T-helper 1 cell treated with Interleukin-12 subunit alpha and Interleukin-12 subunit beta and Interleukin-4 antibody, amounts not matched to agents 30 ng/mL and 1 ng/mL, for 36 hours (primary cell): ENCODE data around the gene HECTD1. TPM values are rescaled to one million over a fixed set of nuclear protein-coding genes. Genes with fewer than 3 reads are reported as not detected.
"Not testable (repeated sequence)": the region's sequence is repeated elsewhere in the genome, so short reads cannot be mapped to it uniquely, and the experiment has no call there.

ENCODE experiments used
- intact Hi-C: fragments of 100-400 bp; cut with micrococcal nuclease; formaldehyde crosslinking; loops from one replicate; pipeline ENCODE4 v1.15.1; 2024
- total RNA-seq: library from RNA; stranded (reverse); gene quantifications from 2 replicates; pipeline ENCODE4 v1.2.3, GENCODE V29; 2022

The HECTD1 gene
- total RNA-seq, 1 donor from 2014 or later = 107 TPM

DNA sequence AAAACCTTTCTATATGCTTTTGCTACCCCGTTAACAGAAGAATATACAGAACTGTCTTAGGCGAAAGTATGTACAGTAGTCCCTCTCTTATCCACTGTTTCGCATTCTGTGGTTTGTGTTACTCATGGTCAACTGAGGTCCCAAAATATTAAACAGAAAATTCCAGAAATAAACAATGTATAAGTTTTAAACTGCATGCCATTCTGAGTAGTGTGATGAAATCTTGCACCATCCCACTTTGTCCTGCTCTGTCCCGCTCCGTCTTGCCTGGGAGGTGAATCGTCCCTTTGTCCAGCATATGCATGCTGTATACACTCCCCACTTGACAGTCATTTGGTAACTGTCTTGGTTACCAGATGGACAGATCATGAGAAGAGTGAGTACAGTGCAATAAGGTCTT, 111.3 kb downstream of the HECTD1 start:
- intact Hi-C loops = no loop called here

DNA sequence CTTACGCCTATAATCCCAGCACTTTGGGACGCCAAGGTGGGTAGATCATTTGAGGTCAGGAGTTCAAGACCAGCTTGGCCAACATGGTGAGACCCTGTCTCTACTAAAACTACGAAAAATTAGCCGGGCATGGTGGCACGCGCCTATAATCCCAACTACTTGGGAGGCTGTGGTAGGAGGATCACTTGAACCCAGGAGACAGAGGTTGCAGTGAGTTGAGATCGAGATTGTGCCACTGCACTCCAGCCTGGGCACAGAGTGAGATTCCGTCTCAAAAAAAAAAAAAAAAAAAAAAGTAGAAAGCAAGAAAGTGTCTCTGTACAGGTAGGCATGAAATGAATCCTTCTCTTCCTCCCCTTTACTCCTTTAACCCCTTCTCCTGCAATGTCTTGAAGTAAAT, 111.8 kb downstream of the HECTD1 start:
- intact Hi-C loops = not testable (repeated sequence)

DNA sequence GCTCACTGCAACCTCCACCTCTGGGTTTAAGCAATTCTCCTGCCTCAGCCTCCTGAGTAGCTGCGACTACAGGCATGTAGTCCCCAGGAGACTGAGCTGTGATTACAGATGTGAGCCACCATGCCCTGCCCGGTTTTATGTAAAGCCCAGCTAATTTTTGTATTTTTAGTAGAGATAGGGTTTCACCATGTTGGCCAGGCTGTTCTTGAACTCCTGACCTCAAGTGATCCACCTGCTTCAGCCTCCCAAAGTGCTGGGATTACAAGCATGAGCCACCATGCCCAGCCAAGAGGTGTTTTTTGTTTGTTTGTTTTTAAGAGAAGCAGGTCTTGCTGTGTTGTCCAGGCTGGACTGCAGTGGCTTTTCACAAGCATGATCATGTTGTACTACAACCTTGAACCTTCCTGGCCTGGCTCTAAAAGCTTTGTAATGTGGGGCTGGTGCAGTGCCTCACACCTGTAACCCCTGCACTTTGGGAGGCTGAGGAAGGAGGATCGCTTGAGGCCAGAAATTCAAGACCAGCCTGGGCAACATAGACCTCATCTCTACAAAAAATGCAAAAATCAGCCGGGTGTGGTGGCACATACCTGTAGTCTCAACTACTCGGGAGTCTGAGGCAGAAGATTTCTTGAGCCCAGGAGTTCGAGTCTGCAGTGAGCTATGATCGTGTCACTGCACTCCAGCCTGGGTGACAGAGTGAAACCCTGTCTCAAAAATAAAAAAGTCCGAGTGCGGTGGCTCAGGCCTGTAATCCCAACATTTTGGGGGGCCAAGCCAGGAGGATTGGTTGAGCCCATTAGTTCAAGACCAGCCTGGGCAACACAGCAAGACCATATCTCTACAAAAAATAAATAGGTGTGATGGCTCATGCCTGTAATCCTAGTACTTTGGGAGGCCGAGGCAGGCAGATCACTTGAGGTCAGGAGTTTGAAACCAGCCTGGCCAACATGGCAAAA, 113.4 kb downstream of the HECTD1 start:
- intact Hi-C loops = not testable (repeated sequence)

DNA sequence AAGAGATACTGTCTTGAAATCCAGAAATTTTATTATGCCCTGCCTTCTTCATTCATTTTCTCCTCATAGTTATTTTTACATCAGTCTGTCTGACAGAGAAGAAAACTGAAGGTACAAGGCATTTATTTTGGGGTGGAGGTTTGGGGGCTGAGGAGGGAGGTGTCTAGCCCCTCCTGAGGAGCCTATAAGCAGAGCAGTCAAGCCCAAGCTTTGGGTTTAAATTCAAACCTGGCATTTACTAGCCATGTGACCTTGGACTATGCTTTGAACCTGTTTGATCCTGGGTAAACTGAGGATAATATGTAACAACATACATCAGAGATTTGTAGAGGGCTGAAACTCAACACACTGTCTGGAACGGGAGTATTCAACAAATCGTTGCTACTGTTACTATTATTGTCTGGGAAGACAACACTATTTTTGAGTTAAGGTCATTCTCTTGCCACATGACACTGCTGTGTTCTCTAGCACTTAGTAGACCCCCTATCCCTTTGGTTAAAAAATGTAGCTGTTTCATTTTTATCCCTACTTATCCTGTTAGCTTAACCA, 115.4 kb downstream of the HECTD1 start:
- intact Hi-C loops = no loop called here

DNA sequence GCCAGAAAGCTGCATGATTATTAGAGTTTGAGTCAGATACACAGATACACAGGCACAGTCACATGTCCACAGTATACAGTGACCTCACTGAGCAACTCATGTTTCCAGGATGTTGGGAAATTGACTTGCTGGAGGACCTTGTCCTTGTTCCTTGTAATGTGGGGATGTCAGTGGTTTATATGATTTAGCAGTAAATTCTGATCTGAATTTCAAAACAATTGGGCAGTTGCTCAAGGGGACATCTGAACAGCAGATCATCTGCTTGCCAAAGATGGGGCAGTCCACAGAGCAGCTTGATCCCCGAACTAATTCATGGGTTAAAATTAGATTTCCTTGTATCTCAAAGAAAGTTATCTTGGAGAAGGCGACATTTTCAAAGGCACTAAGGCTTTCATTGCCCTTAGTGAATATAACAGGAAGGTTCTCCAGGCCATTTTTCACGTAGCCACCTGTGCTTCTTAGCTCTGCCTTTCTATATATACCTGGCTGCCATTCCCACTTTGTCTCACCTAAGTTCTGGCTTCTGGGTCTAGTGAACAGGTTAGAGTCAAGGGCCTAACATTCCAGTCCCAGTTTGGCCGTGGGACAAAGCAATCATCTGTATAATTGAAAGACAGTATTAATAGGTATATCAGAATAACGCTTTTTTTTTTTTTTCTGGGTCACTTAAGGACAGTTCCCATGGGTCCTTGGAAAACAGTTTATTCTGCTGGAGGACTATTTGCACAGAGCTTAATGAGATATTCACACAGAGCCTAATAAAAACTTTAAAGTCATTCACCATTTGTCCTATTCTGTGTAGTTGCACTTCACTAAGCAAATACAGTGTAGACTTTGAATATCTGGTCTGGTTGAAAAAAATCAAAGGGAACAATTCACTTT, 116.5 kb downstream of the HECTD1 start:
- intact Hi-C loops = no loop called here

DNA sequence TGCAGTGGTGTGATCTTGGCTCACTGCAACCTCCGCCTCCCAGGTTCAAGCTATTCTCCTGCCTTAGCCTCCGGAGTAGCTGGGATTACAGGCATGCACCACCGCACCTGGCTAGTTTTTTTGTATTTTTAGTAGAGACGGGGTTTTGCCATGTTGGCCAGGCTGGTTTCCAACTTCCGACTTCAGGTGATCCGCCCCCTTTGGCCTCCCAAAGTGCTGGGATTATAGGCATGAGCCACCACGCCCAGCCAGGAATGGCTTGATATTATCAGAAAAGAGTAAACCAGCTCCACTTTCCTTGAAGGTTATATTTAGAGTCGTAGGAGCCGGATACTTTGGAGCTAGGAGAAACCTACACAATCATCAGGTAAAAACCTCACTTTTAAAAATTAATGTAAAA, 121.1 kb downstream of the HECTD1 start:
- intact Hi-C loops = loop anchor here (10.0 kb wide), 1 partner anchor 202 kb away; no protein-coding TSS in a partner anchor

DNA sequence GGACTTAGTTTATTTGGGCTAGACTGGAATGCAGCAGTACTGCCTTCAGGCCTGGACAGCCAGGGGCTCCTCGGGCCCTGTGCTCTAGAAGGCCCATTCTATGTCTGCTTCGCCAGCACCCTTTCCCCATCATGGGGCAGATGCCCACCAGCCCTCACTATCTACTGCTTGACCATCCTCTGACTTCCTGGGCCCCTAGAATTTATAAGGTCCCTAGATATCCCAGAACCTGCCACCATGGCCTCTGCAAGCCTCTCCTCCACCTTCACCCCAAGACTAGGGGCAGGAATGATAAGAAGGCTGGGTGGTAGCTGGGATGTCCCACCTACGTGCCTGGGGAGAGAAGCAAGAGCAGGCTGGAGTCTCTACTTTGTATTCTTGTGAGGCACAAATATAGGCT, 122.6 kb downstream of the HECTD1 start:
- intact Hi-C loops = loop anchor here (10.0 kb wide), 1 partner anchor 200 kb away; no protein-coding TSS in a partner anchor

DNA sequence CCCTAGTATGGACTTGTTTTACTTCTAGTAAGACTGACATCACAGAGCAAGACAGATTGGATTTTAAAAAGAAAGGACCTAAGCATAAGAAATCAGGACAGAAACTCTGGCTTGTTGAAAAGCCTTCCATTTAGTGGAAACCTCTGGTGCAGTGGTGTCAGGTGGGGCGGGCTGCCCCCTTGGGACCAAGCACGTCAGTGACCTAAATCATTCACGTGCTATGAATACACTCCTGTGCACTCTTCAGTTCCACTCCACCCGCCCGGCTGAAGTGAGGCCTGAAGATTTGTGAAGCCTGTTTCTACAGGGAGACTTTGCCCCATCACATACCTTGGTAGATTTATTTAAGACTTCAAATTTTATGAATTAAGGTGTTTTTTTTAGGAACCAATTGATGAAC, 123.2 kb downstream of the HECTD1 start:
- intact Hi-C loops = loop anchor here (10.0 kb wide), 1 partner anchor 200 kb away; no protein-coding TSS in a partner anchor

DNA sequence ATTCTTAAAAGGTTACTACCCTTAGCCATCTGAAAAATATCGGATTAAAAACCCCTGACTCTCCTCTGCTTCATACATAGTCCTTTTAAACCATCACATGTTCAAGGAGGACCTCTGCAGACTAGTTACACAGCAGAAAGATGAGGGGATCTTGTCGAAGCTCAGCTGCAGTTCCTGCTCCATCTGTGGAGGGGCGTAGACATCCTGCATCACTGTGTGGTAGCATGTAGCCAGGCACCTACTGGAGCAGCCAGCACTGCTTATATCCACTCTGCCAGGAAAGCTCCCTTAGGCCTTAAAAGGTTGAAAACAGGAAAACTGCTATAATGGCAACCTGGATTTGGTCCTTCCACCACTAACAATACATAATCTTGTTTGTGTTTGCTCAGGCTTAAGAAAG, 123.8 kb downstream of the HECTD1 start:
- intact Hi-C loops = loop anchor here (10.0 kb wide), 1 partner anchor 199 kb away; no protein-coding TSS in a partner anchor

DNA sequence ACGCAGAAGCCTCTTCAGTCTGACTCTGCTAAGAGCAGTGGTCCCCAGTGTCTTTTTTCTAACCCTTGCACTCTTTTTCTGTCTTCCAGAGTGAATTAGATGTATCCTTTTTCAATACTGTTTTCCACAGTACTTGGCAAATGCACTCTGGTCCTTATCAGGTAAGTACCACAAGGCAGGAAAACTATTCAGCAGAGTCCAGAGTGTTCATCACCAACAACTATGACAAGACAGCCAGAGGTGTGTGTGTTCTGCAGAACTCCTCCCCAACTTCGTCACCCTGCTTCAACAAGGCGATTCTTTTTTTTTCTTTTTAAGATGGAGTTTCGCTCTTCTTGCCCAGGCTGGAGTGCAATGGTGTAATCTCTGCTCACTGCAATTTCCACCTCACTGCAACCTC, 127.1 kb downstream of the HECTD1 start:
- intact Hi-C loops = loop anchor here (10.0 kb wide), 1 partner anchor 196 kb away; no protein-coding TSS in a partner anchor

DNA sequence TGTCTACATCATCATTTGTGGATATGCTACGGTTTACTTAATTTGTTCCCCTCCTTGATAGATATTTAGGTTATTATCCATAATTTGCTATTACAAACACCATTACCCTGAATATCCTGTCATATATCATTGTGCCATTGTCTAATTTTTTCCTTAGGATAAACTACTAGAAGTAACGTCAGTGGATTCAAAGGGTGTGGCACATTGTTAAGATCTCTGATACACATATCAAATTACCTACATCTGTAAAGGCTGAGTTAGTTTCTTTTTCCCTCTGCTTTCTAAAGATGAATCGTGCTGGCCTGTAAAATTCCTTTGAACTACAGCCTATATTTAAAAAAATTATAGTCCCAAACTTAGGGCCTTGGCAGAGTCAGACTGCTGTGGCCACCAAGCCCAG, 127.5 kb downstream of the HECTD1 start:
- intact Hi-C loops = loop anchor here (10.0 kb wide), 1 partner anchor 195 kb away; no protein-coding TSS in a partner anchor

DNA sequence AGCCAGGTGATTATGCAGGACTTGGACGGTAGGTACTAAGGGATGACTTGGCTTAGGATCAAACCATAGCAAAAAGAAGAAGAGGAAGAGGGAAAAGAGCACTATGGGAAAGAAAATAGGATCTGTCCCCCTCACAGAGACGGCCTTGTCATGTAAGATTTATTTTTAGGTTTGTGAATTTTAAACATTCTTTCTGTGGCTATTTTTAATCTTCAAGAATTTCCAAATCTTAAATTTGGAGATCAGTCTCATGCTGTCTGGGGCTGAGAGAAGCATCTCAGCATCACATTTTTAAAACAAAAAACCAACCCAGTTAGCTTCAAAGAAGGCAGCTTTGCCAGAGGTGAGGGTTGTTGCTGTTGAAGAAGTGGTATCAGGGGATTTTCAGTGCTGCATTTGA, 128.8 kb downstream of the HECTD1 start:
- intact Hi-C loops = no loop called here

DNA sequence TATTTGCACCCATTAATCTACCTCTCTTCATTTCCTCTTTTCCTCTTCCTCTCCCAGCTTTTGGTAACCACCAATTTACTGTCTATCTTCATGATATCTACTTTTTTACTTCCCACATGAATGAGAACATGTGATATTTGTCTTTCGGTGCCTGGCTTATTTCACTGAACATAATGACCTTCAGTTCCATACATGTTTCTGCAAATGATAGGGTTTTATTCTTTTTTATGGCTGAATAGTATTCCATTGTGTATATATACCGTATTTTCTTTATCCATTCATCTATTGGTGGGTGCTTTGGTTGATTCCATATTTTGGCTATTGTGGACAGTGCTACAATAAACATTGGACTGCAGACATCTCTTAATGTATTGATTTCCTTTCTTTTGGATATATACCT, 132.4 kb downstream of the HECTD1 start:
- intact Hi-C loops = no loop called here

DNA sequence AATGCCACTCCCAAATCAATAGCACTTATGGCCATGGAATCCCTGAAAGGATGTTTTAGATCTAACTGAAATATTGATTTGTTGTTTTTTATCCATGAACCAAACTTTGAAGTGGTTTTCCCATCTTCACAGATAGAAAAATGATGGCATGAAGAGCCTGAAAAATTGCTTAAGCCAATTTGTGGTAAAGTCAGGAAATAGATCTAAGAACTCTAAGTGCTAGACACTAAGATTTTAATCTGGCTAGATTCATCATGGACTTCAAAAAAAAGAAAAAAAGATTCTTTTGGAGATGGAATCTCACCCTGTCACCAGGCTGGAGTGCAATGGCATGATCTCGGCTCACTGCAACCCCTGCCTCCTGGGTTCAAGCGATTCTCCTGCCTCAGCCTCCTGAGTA, 136.4 kb downstream of the HECTD1 start:
- intact Hi-C loops = no loop called here

DNA sequence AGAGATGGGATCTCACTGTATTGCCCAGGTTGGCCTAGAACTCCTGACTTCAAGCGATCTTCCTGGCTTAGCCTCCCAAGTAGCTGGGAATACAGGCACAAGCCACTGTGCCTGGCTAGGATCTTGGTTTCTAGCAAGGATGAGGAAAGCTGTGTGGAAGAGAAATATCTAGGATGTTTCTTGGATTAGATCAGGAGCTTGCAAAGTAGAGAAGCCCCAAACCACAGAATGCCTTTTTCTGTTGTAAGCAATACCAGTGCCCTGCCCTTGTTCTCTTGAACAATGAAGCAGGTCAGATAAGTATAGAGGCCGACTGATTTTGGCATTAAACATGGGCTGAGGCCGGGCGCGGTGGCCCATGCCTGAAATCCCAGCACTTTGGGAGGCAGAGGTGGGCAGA, 137.2 kb downstream of the HECTD1 start:
- intact Hi-C loops = no loop called here

DNA sequence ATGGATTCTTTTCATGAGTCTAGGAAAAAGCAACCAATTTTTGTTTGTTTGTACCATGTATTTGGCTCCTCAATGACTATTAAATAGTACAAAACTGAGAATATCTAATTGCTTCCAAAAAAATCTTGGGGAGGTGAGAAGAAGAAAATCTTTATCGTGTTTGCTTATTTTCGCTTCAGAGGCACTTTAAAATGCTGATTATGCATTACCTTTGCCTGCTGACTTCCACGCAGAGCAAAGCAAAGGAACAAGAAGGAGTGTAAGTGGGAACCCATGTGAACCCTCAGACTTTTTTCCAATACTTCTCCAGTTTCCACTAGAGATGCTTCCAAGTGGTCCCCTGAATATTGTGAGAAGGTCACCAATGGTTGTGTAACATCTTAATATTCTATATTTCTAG, 138.2 kb downstream of the HECTD1 start:
- intact Hi-C loops = no loop called here

DNA sequence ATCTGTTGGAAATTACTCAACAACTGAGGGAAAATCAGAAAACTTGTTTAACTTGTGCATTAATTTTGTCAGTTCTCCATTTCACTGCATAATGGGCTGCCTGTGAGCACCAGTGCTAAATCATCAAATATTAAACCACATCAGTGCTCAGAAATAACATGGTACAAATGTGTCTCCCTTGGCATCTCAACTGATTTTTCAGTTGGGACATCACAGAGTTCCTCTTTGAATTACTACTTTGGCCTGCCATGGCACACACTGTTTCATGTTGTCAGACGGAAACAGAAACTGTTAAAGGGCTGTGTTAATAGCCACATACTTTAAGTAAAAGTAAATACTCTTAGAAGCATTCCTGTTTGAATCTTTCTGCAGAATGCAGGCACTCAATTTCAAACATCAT, 139.4 kb downstream of the HECTD1 start:
- intact Hi-C loops = no loop called here

DNA sequence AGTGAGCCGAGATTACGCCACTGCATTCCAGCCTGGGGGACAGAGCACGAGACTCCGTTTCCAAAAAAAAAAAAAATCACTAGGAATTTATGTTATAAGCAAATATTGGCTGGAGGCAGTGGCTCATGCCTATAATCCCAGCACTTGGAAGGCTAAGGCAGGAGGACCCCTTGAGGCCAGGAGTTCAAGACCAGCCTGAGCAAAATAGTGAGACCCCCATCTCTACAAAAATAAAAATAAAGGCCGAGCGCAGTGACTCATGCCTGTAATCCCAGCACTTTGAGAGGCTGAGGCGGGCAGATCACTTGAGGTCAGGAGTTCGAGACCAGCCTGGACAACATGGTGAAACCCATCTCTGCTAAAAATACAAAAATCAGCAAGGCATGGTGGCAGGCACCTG, 144.7 kb downstream of the HECTD1 start:
- intact Hi-C loops = not testable (repeated sequence)

DNA sequence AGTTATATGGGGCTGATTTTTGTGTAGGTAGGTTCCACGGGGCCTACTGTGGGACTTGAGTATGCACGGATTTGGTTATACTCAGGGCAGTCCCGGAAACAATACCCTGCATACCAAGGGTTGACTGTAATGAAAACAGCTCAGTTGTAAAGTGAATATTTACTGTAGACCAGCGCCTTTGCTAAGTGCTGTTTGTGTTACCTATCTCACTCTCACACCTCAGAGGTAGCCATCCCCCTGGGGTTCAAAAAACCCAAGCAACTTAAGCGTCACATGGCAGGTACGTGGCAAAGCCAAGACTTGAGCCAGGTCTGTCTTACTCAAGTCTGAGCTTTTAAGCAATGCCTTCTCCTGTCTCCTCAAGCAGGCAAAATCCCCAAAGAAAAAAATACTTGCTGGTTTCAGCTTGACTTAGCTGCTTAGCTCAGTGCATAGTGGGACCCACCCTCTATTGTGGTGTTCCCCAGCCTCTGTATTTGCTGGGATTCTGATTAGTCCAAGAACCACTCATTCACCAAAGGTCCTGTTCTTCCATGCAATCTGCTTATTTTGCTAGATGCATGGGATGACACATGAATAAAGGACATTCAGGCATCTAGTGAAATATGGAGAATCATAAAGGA, 147.2 kb downstream of the HECTD1 start:
- intact Hi-C loops = no loop called here

DNA sequence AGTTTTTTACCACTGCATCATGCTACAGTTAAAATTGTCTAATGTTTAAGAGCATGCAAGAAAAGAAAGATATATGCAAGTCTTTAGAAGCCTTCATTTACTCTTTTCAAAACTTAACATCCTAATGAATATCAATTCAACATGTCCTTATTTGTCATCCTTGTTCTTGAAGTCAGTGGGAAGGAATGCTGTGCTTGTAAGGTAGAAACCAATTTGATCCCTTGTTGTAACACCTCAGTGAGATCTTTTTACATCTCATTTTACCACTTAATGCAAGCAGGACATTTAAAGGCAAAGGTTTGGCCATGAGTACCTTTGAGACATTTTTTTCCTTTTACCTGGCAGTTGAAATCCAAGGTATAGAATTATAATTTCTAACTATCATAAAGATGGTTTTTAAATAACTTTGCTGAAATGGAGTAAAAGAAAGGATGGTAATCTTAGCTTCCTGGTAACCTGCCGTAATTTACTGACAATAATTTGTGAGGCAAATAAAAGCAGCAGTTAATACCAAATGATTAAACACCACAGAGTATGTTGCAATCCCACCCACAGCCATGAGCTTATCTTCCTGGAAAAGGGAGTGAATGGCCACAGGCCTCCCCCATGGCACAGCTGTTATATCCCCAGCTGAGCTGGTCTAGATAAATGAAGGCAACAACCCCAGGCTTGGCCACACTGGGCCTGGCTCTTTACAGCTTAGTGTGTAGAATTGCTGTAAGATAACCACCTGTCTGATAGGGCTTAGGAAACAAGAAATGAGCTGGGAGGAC, 148.3 kb downstream of the HECTD1 start:
- intact Hi-C loops = no loop called here
